Measurements from ENCODE around the gene OXLD1. TPM values are rescaled to one million over a fixed set of nuclear protein-coding genes. Genes with fewer than 3 reads are reported as not detected.

OXLD1 gene
- total RNA-seq, 1 experiment from 2014 or later = 42.8 TPM

DNA sequence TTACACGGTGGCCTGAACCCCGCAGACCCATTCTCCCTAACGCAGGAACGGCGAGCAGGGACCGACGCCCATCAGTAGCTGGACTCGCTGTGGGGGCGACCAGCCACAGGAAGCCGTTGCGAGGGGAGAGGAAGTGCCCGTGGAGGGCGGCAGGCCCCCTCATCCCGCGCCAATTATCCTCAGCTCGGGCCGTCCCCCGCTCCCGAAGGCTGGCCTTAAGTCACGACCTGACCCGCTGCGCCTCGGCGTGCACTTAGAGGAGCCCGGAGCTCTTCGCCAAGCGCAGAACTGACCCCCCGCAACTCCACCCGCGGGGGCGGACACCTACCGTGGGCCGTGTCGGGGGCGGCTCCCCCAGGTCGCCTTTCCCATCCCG is 16.8 kb upstream of the OXLD1 start:
- intact Hi-C loops (cut with micrococcal nuclease; ENCODE audit: unreplicated experiment) (no loop called here), in situ Hi-C loops (cut with HindIII; ENCODE audit: low pct_unique_long_range_greater_than_20kb, low sequenced_read_pairs) (no loop called here)
- ATAC-seq = peak; percentile 37
- H3K36me3 ChIP-seq (ENCODE audit: control insufficient read depth, insufficient read depth, low read length) = peaks cover 16% of the 10 kb centered on the region; the same call in 1 of the 2 replicates
- peak overlapping the region; percentile 71 to 78 for H3K4me3 ChIP-seq (ENCODE audit: low read depth in 2 of 2, low read length in 2 of 2)
- H3K9me3 ChIP-seq (ENCODE audit: control insufficient read depth, insufficient read depth, low read depth, low read length) = no peaks in the 10 kb centered on the region
- peaks cover 23% of the 10 kb centered on the region for H3K4me1 ChIP-seq (ENCODE audit: control insufficient read depth, insufficient read depth, low read length)
- ChIA-PET CTCF (interaction anchor here (1.1 kb wide), 1 partner anchor 8 kb away, joined by 3 read pairs; no protein-coding TSS in a partner anchor), POLR2A (interaction anchor here (0.6 to 1.1 kb wide), 4 partner anchors 13 to 121 kb away, joined by 3 to 6 read pairs (median 3); partner anchors contain the start of gene GCGR)
- no peaks in the 10 kb centered on the region for H3K27me3 ChIP-seq (ENCODE audit: control insufficient read depth, insufficient read depth, low read length)
- no peak for DNase-seq (ENCODE audit: low read depth, low spot score)
- peak overlapping the region; percentile 93 for H3K27ac ChIP-seq (ENCODE audit: low read length)
- no TSS peak for BruUV-seq (replicated peaks)
- TF ChIP-seq TCF7L2 (IDR thresholded peaks at IDR 0.05; ENCODE audit: low read depth, low read length) (no peak), SIN3A (IDR thresholded peaks at IDR 0.05; ENCODE audit: borderline replicate concordance, insufficient read depth, low read depth, low read length) (no peak), POLR2AphosphoS5 (IDR thresholded peaks at IDR 0.05; ENCODE audit: low read depth, low read length) (no peak)
- TF ChIP-seq, protein P1, sequence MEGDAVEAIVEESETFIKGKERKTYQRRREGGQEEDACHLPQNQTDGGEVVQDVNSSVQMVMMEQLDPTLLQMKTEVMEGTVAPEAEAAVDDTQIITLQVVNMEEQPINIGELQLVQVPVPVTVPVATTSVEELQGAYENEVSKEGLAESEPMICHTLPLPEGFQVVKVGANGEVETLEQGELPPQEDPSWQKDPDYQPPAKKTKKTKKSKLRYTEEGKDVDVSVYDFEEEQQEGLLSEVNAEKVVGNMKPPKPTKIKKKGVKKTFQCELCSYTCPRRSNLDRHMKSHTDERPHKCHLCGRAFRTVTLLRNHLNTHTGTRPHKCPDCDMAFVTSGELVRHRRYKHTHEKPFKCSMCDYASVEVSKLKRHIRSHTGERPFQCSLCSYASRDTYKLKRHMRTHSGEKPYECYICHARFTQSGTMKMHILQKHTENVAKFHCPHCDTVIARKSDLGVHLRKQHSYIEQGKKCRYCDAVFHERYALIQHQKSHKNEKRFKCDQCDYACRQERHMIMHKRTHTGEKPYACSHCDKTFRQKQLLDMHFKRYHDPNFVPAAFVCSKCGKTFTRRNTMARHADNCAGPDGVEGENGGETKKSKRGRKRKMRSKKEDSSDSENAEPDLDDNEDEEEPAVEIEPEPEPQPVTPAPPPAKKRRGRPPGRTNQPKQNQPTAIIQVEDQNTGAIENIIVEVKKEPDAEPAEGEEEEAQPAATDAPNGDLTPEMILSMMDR (IDR thresholded peaks at IDR 0.05) = no peak
- TF ChIP-seq, protein P2, sequence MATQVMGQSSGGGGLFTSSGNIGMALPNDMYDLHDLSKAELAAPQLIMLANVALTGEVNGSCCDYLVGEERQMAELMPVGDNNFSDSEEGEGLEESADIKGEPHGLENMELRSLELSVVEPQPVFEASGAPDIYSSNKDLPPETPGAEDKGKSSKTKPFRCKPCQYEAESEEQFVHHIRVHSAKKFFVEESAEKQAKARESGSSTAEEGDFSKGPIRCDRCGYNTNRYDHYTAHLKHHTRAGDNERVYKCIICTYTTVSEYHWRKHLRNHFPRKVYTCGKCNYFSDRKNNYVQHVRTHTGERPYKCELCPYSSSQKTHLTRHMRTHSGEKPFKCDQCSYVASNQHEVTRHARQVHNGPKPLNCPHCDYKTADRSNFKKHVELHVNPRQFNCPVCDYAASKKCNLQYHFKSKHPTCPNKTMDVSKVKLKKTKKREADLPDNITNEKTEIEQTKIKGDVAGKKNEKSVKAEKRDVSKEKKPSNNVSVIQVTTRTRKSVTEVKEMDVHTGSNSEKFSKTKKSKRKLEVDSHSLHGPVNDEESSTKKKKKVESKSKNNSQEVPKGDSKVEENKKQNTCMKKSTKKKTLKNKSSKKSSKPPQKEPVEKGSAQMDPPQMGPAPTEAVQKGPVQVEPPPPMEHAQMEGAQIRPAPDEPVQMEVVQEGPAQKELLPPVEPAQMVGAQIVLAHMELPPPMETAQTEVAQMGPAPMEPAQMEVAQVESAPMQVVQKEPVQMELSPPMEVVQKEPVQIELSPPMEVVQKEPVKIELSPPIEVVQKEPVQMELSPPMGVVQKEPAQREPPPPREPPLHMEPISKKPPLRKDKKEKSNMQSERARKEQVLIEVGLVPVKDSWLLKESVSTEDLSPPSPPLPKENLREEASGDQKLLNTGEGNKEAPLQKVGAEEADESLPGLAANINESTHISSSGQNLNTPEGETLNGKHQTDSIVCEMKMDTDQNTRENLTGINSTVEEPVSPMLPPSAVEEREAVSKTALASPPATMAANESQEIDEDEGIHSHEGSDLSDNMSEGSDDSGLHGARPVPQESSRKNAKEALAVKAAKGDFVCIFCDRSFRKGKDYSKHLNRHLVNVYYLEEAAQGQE (IDR thresholded peaks at IDR 0.05; ENCODE audit: insufficient read depth in 1 of 2, low read depth in 2 of 2, low read length in 1 of 2) = no peak

DNA sequence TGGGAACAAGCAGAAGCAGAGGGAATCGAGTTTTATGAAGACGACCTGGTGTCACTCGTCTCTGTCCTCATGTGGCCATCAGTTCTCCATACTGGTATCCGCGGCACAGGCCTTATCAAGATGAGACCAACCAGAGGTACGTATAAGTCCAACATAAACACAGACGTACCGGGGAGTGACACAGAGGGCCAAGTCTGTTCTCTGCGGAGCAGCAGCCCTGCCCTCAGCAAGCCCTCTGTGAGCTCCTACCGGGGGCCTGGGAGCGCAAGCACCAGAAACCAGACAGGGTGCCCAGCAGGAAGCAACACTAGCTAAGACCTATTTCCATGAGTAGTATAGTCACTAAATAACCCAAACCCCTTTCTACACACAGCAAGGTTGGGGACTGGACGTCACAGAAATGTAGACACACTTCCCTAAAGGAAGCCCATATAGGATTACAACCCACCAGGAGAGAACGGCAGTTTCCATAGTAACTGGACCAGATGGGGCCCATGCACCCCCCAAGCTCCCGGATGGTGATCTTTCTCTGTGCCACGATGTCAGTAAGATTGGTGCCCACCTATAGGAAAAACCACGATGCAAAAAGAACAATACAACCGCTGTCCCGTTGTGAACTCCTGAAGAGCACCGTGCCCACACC is 16.3 kb upstream of the OXLD1 start:
- CTCF ChIA-PET = no interaction called here
- H3K27me3 ChIP-seq (ENCODE audit: control insufficient read depth, insufficient read depth, low read length) = no peaks in the 10 kb centered on the region
- peak overlapping the region; percentile 93 for H3K27ac ChIP-seq (ENCODE audit: low read length)
- H3K9me3 ChIP-seq (ENCODE audit: control insufficient read depth, insufficient read depth, low read depth, low read length) = no peaks in the 10 kb centered on the region
- H3K36me3 ChIP-seq (ENCODE audit: control insufficient read depth, insufficient read depth, low read length) = peaks cover 15% of the 10 kb centered on the region; the same call in 1 of the 2 replicates
- no peak for TF ChIP-seq SIN3A (IDR thresholded peaks at IDR 0.05; ENCODE audit: borderline replicate concordance, insufficient read depth, low read depth, low read length)
- intact Hi-C loops (cut with micrococcal nuclease; ENCODE audit: unreplicated experiment) (no loop called here), in situ Hi-C loops (cut with HindIII; ENCODE audit: low pct_unique_long_range_greater_than_20kb, low sequenced_read_pairs) (no loop called here)
- POLR2A ChIA-PET = interaction anchor here (1.1 kb wide), 1 partner anchor 17 kb away, joined by 3 read pairs; no protein-coding TSS in a partner anchor
- H3K4me3 ChIP-seq (ENCODE audit: low read depth in 2 of 2, low read length in 2 of 2) = peak overlapping the region; percentile 71 to 78
- BruUV-seq (replicated peaks) = no TSS peak
- ATAC-seq (no peak), DNase-seq (ENCODE audit: low read depth, low spot score) (no peak)
- H3K4me1 ChIP-seq (ENCODE audit: control insufficient read depth, insufficient read depth, low read length) = peaks cover 23% of the 10 kb centered on the region

DNA sequence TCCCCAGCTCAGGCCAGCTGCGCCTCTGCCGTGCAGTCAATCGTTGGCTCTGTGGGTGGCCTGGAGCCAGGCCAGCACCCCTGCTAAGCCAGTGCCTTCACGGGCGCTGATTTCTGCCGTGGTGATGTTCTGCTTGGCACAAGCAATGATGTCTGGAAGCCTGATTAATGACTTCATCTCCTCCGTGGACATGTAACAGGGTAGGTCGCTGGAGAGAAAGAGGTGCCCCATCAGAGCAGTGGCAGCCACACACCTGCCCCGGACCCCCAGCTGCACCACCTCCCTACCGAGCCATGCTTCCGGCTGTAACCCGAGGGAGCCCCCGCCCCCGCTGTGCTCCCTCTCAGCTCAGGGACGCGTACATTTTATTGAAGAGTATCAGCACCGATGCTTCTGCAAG is 15.3 kb upstream of the OXLD1 start:
- CTCF ChIA-PET = no interaction called here
- Histone ChIP-seq H3K27me3 (ENCODE audit: control insufficient read depth, insufficient read depth, low read length) (no peaks in the 10 kb centered on the region), H3K4me3 (ENCODE audit: low read depth in 2 of 2, low read length in 2 of 2) (peak overlapping the region in 1 of 2 experiments; percentile 78; a peak in 1 of 4 replicates), H3K27ac (ENCODE audit: low read length) (no peak overlapping the region; the same call in 1 of the 2 replicates), H3K36me3 (ENCODE audit: control insufficient read depth, insufficient read depth, low read length) (peaks cover 11% of the 10 kb centered on the region; the same call in 1 of the 2 replicates), H3K9me3 (ENCODE audit: control insufficient read depth, insufficient read depth, low read depth, low read length) (no peaks in the 10 kb centered on the region), H3K4me1 (ENCODE audit: control insufficient read depth, insufficient read depth, low read length) (peaks cover 23% of the 10 kb centered on the region)
- no TSS peak for BruUV-seq (replicated peaks)
- DNase-seq (ENCODE audit: low read depth, low spot score) (no peak), ATAC-seq (no peak)
- intact Hi-C loops (cut with micrococcal nuclease; ENCODE audit: unreplicated experiment) = no loop called here
- TF ChIP-seq SIN3A (IDR thresholded peaks at IDR 0.05; ENCODE audit: borderline replicate concordance, insufficient read depth, low read depth, low read length) (no peak), TCF7L2 (IDR thresholded peaks at IDR 0.05; ENCODE audit: low read depth, low read length) (no peak), POLR2AphosphoS5 (IDR thresholded peaks at IDR 0.05; ENCODE audit: low read depth, low read length) (no peak)
- TF ChIP-seq, protein P1 (IDR thresholded peaks at IDR 0.05) = no peak
- TF ChIP-seq, protein P2 (IDR thresholded peaks at IDR 0.05; ENCODE audit: insufficient read depth in 1 of 2, low read depth in 2 of 2, low read length in 1 of 2) = no peak
- in situ Hi-C loops (cut with HindIII; ENCODE audit: low pct_unique_long_range_greater_than_20kb, low sequenced_read_pairs) = no loop called here
- POLR2A ChIA-PET = no interaction called here

All from Panc1 (cell line).